Muscle of arm (tissue), 12 donors: ENCODE data around the gene ELAVL1. TPM values are rescaled to one million over a fixed set of nuclear protein-coding genes. Genes with fewer than 3 reads are reported as not detected.

ENCODE experiments used
- DNase-seq: peaks from one replicate; pipeline ENCODE4 v3.0.0-alpha.2; 2013
- polyA plus RNA-seq, 12 donors: library from polyadenylated mRNA; unstranded; fragments of 120-200 nt; gene quantifications; one replicate each; pipeline ENCODE4 v1.2.1, GENCODE V29; 2013; ENCODE audit not compliant: insufficient read length in 12 of 12

ELAVL1 gene
- polyA plus RNA-seq, 12 donors: 35.9 to 67.7 (median 54.3) TPM; not detected in 1

GRCh38 chr19:7987114-7987768 lies 18.2 kb downstream of the ELAVL1 start:
- no peak for DNase-seq

GRCh38 chr19:7986321-7987113 lies 18.9 kb downstream of the ELAVL1 start:
- no peak for DNase-seq

GRCh38 chr19:7985481-7985911 lies 19.9 kb downstream of the ELAVL1 start:
- DNase-seq: no peak

GRCh38 chr19:7983995-7984837 lies 21.2 kb downstream of the ELAVL1 start:
- no peak for DNase-seq

GRCh38 chr19:7983286-7983950 lies 22.0 kb downstream of the ELAVL1 start:
- no peak for DNase-seq

- DNase-seq: no peak
Observed at GRCh38 chr19:7982651-7983099, 22.8 kb downstream of the ELAVL1 start.

- DNase-seq: no peak
Observed at GRCh38 chr19:7982103-7982502, 23.3 kb downstream of the ELAVL1 start.

GRCh38 chr19:7981661-7982060 lies 23.8 kb downstream of the ELAVL1 start:
- DNase-seq: no peak

GRCh38 chr19:7981199-7981598 lies 24.2 kb downstream of the ELAVL1 start:
- DNase-seq: no peak

GRCh38 chr19:7980635-7981121 lies 24.8 kb downstream of the ELAVL1 start:
- DNase-seq: no peak

GRCh38 chr19:7980168-7980567 lies 25.3 kb downstream of the ELAVL1 start:
- DNase-seq: no peak

GRCh38 chr19:7979559-7979958 lies 25.9 kb downstream of the ELAVL1 start:
- DNase-seq: no peak

- DNase-seq: no peak
Observed at GRCh38 chr19:7979011-7979410, 26.4 kb downstream of the ELAVL1 start.

- no peak for DNase-seq
Observed at GRCh38 chr19:7978179-7978825, 27.1 kb downstream of the ELAVL1 start.

- no peak for DNase-seq
Observed at GRCh38 chr19:7977723-7978040, 27.8 kb downstream of the ELAVL1 start.

- no peak for DNase-seq
Observed at GRCh38 chr19:7977021-7977722, 28.3 kb downstream of the ELAVL1 start.

- no peak for DNase-seq
Observed at GRCh38 chr19:7976461-7976860, 29.0 kb downstream of the ELAVL1 start.

- no peak for DNase-seq
Observed at GRCh38 chr19:7975037-7975436, 30.4 kb downstream of the ELAVL1 start.

GRCh38 chr19:7973883-7974282 lies 31.6 kb downstream of the ELAVL1 start:
- DNase-seq: no peak
